Left lobe of liver (tissue), 2 donors: ENCODE measurements around the gene RPS21. TPM values are rescaled to one million over a fixed set of nuclear protein-coding genes. Genes with fewer than 3 reads are reported as not detected.

Experiments
- ATAC-seq: fragments of 200-7000 bp; cut with Tn5 transposase; one replicate; pipeline ENCODE4 v1.9.1; 2020; ENCODE audit warnings: mild to moderate bottlenecking, moderate library complexity
- DNase-seq: peaks from one replicate; pipeline ENCODE4 v3.0.0-alpha.2; 2020; ENCODE audit warnings: low spot score
- total RNA-seq: library from RNA; stranded (reverse); gene quantifications from one replicate; pipeline ENCODE4 v1.2.1, GENCODE V29; 2021
- donor health status: DM: no; HTN: no; CAD: no; lungs with moderate emphysema.
- donor health status: DM: no; HTN: yes; CAD: no.

RPS21 gene
- total RNA-seq, 1 donor from 2014 or later = 432 TPM

- ATAC-seq = no peak
- DNase-seq = no peak
Measured at GRCh38 chr20:62393830-62394229, 6.9 kb downstream of the RPS21 start.

- ATAC-seq = no peak
- no peak for DNase-seq
Measured at GRCh38 chr20:62394248-62395245, 7.6 kb downstream of the RPS21 start.

GRCh38 chr20:62395311-62396242 lies 8.7 kb downstream of the RPS21 start:
- ATAC-seq = no peak
- no peak for DNase-seq

- DNase-seq = no peak
- no peak for ATAC-seq
Measured at GRCh38 chr20:62396367-62397239, 9.7 kb downstream of the RPS21 start.

GRCh38 chr20:62398120-62398821 lies 11.4 kb downstream of the RPS21 start:
- no peak for ATAC-seq
- no peak for DNase-seq

DNA sequence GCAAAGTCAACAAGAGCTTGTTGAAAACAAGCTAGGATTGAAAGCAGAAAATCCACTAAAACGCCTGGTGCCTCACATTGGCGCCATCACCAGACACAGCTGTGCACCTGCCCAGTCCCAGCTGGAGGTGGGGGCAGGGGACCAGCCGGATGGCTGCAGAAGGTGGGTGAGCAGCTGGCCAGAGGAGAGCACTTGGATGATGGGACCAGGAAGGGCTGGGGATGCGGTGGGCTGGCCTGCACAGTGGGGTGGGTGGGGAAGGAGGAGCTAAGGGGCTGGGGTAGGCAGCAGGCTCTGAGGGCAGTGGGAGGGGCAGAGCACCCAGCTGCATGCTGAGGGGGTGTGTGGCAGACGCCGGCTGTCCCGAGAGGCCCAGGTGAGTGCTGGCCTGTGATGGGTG lies 13.1 kb downstream of the RPS21 start:
- DNase-seq = no peak

GRCh38 chr20:62400541-62400940 lies 13.6 kb downstream of the RPS21 start:
- no peak for DNase-seq

More for the DNA sequence above, 13.1 kb downstream of the RPS21 start:
- ATAC-seq = no peak

DNA sequence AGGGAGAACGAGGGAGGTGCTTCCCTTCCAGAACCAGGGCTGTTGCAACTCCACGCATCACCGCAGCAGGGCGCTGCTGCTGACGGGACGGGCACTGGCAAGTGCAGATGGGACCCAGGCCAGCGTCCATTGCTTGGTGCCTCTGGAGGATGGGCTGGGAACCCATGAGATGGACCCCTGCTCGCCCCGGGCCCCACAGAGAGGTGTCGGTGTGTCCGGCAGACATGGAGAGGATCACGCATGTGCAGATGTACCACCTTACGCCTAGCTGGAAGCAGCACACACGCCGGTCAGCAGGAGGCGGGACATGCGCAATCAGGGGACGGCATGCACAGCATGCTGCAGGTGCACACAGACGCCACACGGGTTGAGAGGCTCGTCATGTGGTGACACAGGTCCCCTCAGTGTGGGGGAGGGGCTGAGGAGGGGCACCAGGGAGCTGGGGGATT lies 14.5 kb downstream of the RPS21 start:
- ATAC-seq (no peak), DNase-seq (no peak)

More at GRCh38 chr20:62400541-62400940, 13.6 kb downstream of the RPS21 start:
- ATAC-seq = no peak

GRCh38 chr20:62402456-62403150 lies 15.7 kb downstream of the RPS21 start:
- ATAC-seq (no peak), DNase-seq (no peak)

- no peak for DNase-seq
- ATAC-seq = no peak
Measured at GRCh38 chr20:62403331-62403730, 16.4 kb downstream of the RPS21 start.

DNA sequence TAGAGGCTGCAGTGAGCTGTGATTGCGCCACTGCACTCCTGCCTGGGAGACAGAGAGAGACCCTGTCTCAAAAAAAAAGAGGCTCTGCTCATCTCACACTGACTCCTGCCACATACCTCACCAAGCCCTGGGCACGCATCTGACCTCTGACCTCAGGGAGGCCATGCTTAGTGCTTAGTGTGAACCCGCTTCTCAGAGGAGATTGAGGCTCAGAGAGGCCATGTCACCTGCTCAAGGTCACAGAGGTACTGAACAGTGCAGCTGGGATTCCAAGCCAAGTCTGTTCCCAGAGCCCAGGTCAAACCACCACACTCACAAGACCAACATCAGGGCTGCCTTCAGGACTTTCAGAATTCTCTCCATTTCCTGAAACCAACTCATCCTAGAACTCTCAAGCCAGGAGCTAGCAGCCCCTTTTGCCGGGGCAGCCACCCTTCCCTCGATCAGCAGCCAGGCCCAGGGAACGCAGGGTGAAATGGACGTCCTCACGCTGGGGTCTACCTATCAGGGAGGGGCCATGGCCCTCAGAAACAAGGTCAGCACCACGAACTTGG lies 17.3 kb downstream of the RPS21 start:
- ATAC-seq (no peak), DNase-seq (no peak)

DNA sequence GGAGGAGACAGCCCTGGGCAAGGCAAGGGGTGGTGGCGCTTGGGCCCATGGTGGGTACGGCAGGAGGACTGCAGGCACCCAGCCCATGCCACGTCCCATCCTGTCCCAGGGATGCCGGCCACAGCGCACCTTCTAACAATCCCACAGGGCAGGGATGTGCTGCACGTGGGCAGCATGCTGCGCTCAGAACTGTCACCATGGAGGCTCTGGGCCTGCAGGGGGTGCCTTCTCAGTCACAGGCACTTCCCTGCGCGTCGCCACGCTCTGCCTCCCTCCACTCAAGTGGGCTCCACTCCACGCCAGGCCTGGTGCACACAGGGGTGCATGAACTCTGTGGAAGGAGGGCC lies 17.8 kb downstream of the RPS21 start:
- no peak for ATAC-seq
- no peak for DNase-seq

DNA sequence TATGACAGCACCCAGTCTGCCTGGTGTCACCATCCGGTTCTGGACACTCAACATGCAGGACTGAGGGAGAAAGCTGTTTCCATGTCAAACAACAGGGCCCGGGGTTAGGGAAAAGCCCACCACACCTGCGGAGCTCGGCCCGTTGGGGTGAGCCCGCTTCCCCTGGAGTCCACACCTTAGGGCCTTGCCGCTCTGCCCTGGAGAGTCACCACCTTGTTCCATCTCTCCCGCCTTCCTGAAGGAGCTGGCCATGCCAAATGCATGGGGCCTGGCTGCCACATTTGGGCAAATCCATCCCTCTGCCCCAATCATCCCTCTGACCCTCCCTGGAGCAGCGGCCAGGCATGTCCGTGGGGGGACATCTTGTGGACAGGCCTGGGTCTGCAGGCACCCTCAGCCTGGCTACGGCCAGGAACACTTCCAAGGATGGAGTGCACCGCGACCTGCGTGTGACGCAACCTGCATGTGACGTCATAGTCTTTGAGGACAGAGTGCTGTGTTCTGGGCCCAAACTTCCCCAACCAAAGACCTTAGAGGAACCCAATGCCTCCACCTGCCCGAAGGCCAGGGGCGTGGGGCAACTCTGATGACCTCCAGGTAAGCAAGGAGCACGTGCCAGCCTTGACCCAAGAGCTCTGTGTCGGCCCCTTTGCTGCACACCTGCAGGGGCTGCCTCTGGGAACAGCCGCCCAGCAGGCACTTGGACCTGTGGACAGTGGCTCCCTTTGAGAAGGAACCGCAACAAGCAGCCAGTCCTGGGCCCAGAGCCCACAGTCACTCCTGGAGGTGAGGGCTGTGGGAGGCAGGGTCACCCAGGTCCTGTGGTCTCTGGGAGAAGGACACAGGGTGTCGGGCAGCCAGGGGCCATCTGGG lies 18.4 kb downstream of the RPS21 start:
- DNase-seq (peak; percentile 66), ATAC-seq (peak; percentile 45)

GRCh38 chr20:62405981-62406513 lies 19.1 kb downstream of the RPS21 start:
- DNase-seq (no peak), ATAC-seq (no peak)

DNA sequence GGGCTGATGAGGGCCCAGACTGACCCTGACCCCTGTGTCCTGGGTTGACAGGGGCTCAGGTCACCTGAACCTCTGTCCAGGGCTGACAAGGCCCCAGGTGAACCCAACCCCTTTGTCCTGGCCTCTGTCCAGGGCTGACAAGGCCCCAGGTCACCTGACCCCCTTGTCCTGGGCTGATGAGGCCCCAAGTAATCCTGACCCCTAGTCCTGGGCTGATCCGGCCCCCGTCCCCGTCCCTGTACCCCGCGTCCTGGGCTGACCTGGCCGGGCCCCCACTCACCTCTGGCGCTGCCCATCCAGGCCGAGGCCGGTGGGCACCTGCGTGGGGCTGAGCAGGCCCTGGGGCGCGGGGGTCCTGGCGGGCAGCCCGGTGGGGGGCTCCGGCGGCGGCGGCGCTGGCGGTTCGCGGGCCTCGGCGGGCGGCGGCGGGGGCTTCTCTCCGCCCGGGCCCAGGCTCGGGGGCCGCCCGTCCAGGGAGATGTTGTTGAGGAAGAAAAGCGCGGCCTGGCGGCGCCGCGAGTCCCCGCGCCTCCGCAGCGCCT lies 19.8 kb downstream of the RPS21 start:
- no peak for ATAC-seq

DNA sequence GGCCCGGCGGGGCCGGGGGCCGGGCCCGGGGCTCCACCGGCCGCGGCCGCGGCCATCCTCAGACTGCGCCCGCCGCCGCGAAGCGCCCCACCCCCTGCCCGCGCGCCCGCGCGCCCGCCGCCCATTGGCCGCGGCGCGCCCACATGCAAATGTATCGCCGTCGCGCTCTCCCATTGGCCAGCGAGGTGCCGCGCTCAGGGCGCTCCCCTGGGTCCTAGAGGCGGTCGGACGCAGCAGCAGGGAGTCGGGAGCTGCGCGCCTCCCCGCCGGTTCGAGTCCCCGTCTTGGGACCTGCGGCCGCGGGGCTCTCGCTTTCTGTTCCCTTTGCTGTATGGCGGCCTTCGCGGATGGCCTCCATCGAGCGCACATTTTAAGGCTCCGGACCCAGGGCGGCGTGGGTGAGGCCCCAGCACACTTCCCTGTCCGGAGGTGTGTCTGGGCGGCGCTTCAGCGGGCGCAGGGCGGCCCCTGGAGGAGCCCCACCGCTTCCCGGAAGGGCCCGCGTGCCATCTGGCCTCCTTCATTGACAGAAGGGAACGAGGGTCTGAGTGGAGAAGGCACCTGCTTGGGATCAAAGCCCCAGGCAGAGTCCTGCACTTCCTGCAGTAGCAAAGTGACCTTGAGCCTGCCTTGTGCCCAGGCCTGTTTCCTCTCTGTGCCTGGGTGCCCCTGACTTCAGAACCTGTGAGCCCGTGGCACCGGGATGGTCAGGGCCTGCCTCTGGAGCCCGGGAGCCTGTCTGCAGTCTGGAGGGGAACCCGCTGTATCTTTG lies 20.5 kb downstream of the RPS21 start, which contains the start of gene CABLES2:
CABLES2 (minus strand) TSS at position 65 of the 772 bp plus-strand sequence; CDS start at position 56, 9 bp downstream.
- ATAC-seq (peak; percentile 93), DNase-seq (peak; percentile 95)

More for the DNA sequence above, 19.8 kb downstream of the RPS21 start:
- peak; percentile 66 for DNase-seq
